Measurements from ENCODE around the gene KMT2E. TPM values are rescaled to one million over a fixed set of nuclear protein-coding genes. Genes with fewer than 3 reads are reported as not detected.
A peak's percentile ranks its signal among the peaks of the same experiment; 100 is the strongest.

KMT2E gene
- total and polyA plus RNA-seq, 2 donors (not counting 1 experiment from before 2014, with no cell fraction given), result 32.4 to 328 TPM

GRCh38 chr7:105097619-105098018, 83.6 kb downstream of the KMT2E start:
- Histone ChIP-seq H3K9me3 (ENCODE audit: control extremely low read depth in 1 of 3, control insufficient read depth in 2 of 3, insufficient read depth in 1 of 3, low read length in 2 of 3) (no peaks in the 10 kb centered on the region), H3K4me2 (replicated peaks; ENCODE audit: low read depth, low read length, poor library complexity, severe bottlenecking) (no peak overlapping the region), H2AFZ (ENCODE audit: insufficient read depth, low read depth, low read length, poor library complexity, severe bottlenecking) (no peak overlapping the region), H3K4me1 (ENCODE audit: control insufficient read depth in 2 of 2, insufficient read depth in 2 of 2, low read length in 2 of 2) (no peaks in the 10 kb centered on the region), H3K27ac (ENCODE audit: low read length in 2 of 2) (no peak overlapping the region), H3K27me3 (replicated peaks in 1 of 4; ENCODE audit: control extremely low read depth in 1 of 4, control insufficient read depth in 3 of 4, insufficient read depth in 4 of 4, low read length in 3 of 4) (no peaks in the 10 kb centered on the region), H4K20me1 (ENCODE audit: control insufficient read depth, insufficient read depth, low read length, poor library complexity, severe bottlenecking) (no peaks in the 10 kb centered on the region), H3K9ac (ENCODE audit: low read length) (no peak overlapping the region), H3K4me3 (ENCODE audit: control extremely low read depth in 1 of 5, extremely low read depth in 1 of 5, insufficient read depth in 1 of 5, low read depth in 2 of 5, low read length in 4 of 5) (no peak overlapping the region), H3K36me3 (replicated peaks in 1 of 2; ENCODE audit: control extremely low read depth in 1 of 2, control insufficient read depth in 1 of 2, extremely low read depth in 1 of 2, insufficient read depth in 2 of 2, low read length in 1 of 2) (peaks cover 15 to 57% of the 10 kb centered on the region in 2 experiments), H3K79me2 (ENCODE audit: control insufficient read depth, insufficient read depth, low read length) (peaks cover 5% of the 10 kb centered on the region)
- intact Hi-C loops (cut with micrococcal nuclease), result loop anchor here (5.0 kb wide), 1 partner anchor 40 kb away; no protein-coding TSS in a partner anchor
- POLR2A ChIA-PET, result no interaction called here
- Mint-ChIP-seq H3K9me3 (ENCODE audit: insufficient read depth) (no peaks in the 10 kb centered on the region), H3K27me3 (no peaks in the 10 kb centered on the region), H3K4me1 (peaks cover 16% of the 10 kb centered on the region), H3K27ac (no peak overlapping the region), H3K4me3 (no peak overlapping the region)
- no peak for DNase-seq
- WGBS (ENCODE audit: insufficient coverage), result 92% methylated on average over 2 of the region's 7 CpGs
- ATAC-seq (ENCODE audit: low read depth), result no peak
- TF ChIP-seq EZH2 (IDR thresholded peaks at IDR 0.05; ENCODE audit: borderline replicate concordance, insufficient read depth, low read depth, low read length, poor library complexity, severe bottlenecking) (no peak), CTCF (IDR thresholded peaks at IDR 0.05) (no peak)
- CTCF ChIA-PET, result no interaction called here

- peaks cover 17 to 60% of the 10 kb centered on the region in 2 experiments for H3K36me3 ChIP-seq (replicated peaks in 1 of 2; ENCODE audit: control extremely low read depth in 1 of 2, control insufficient read depth in 1 of 2, extremely low read depth in 1 of 2, insufficient read depth in 2 of 2, low read length in 1 of 2)
- DNase-seq, result no peak
- Mint-ChIP-seq H3K4me1 (peaks cover 17% of the 10 kb centered on the region), H3K27ac (no peak overlapping the region), H3K27me3 (no peaks in the 10 kb centered on the region), H3K9me3 (ENCODE audit: insufficient read depth) (no peaks in the 10 kb centered on the region), H3K4me3 (no peak overlapping the region)
- no peak overlapping the region for H3K4me2 ChIP-seq (replicated peaks; ENCODE audit: low read depth, low read length, poor library complexity, severe bottlenecking)
- no peaks in the 10 kb centered on the region for H3K4me1 ChIP-seq (ENCODE audit: control insufficient read depth in 2 of 2, insufficient read depth in 2 of 2, low read length in 2 of 2)
- CTCF ChIA-PET, result interaction anchor here (0.7 to 1.1 kb wide), 3 partner anchors 31 to 331 kb away, joined by 3 to 6 read pairs (median 3); no protein-coding TSS in a partner anchor
- no peak overlapping the region for H2AFZ ChIP-seq (ENCODE audit: insufficient read depth, low read depth, low read length, poor library complexity, severe bottlenecking)
- H3K9ac ChIP-seq (ENCODE audit: low read length), result no peak overlapping the region
- H3K79me2 ChIP-seq (ENCODE audit: control insufficient read depth, insufficient read depth, low read length), result no peaks in the 10 kb centered on the region
- intact Hi-C loops (cut with micrococcal nuclease), result loop anchor here (5.0 kb wide), 1 partner anchor 42 kb away; no protein-coding TSS in a partner anchor
- TF ChIP-seq CTCF (IDR thresholded peaks at IDR 0.05), result no peak
- TF ChIP-seq EZH2 (IDR thresholded peaks at IDR 0.05; ENCODE audit: borderline replicate concordance, insufficient read depth, low read depth, low read length, poor library complexity, severe bottlenecking), result no peak
- no peaks in the 10 kb centered on the region for H4K20me1 ChIP-seq (ENCODE audit: control insufficient read depth, insufficient read depth, low read length, poor library complexity, severe bottlenecking)
- POLR2A ChIA-PET, result no interaction called here
- H3K27ac ChIP-seq (ENCODE audit: low read length in 2 of 2), result peak overlapping the region in 1 of 2 donors; percentile 62
- H3K9me3 ChIP-seq (ENCODE audit: control extremely low read depth in 1 of 3, control insufficient read depth in 2 of 3, insufficient read depth in 1 of 3, low read length in 2 of 3), result no peaks in the 10 kb centered on the region
- ATAC-seq (ENCODE audit: low read depth), result no peak
- 100% methylated on average over 1 of the region's 2 CpGs for WGBS (ENCODE audit: insufficient coverage)
- no peaks in the 10 kb centered on the region for H3K27me3 ChIP-seq (replicated peaks in 1 of 4; ENCODE audit: control extremely low read depth in 1 of 4, control insufficient read depth in 3 of 4, insufficient read depth in 4 of 4, low read length in 3 of 4)
- no peak overlapping the region for H3K4me3 ChIP-seq (ENCODE audit: control extremely low read depth in 1 of 5, extremely low read depth in 1 of 5, insufficient read depth in 1 of 5, low read depth in 2 of 5, low read length in 4 of 5)
Measured at GRCh38 chr7:105098863-105099515, 85.0 kb downstream of the KMT2E start.
